Measurements from ENCODE around the gene XAGE3. TPM values are rescaled to one million over a fixed set of nuclear protein-coding genes. Genes with fewer than 3 reads are reported as not detected.
"Not testable (repeated sequence)": the region's sequence is repeated elsewhere in the genome, so short reads cannot be mapped to it uniquely, and the experiment has no call there.

XAGE3 gene
- total RNA-seq, 4 donors from 2014 or later, result not detected

GRCh38 chrX:52852110-52852860 lies 15.6 kb downstream of the XAGE3 start:
- H3K9me3 ChIP-seq, result peaks cover 0 to 13% (median 0%) of the 10 kb centered on the region in 4 donors
- no peaks in the 10 kb centered on the region for H3K4me1 ChIP-seq
- no peak for DNase-seq (ENCODE audit: extremely low spot score)
- no peak overlapping the region for H3K27ac ChIP-seq (replicated peaks in 1 of 4)
- peaks cover 0 to 15% (median 0%) of the 10 kb centered on the region in 4 donors for H3K27me3 ChIP-seq
- 67% methylated on average over 9 of the region's 9 CpGs for WGBS
- H3K4me3 ChIP-seq, result no peak overlapping the region
- TF ChIP-seq EP300 (IDR thresholded peaks at IDR 0.05) (no peak), POLR2AphosphoS5 (IDR thresholded peaks at IDR 0.05) (no peak), POLR2A (IDR thresholded peaks at IDR 0.05; ENCODE audit: low read depth) (no peak), CTCF (IDR thresholded peaks at IDR 0.05) (no peak)
- intact Hi-C loops (cut with DNase I), result no loop called here
- no peaks in the 10 kb centered on the region for H3K36me3 ChIP-seq

- DNase-seq (ENCODE audit: extremely low spot score); H3K36me3 ChIP-seq; H3K4me3 ChIP-seq; H3K27ac ChIP-seq (replicated peaks in 1 of 4); H3K9me3 ChIP-seq; H3K4me1 ChIP-seq; H3K27me3 ChIP-seq; intact Hi-C loops (cut with DNase I): not testable (repeated sequence)
- WGBS, result 65% methylated on average over 3 of the region's 3 CpGs
Measured at GRCh38 chrX:52843619-52844018, 24.3 kb downstream of the XAGE3 start.

- Histone ChIP-seq H3K27me3 (no peaks in the 10 kb centered on the region), H3K36me3 (no peaks in the 10 kb centered on the region), H3K9me3 (no peaks in the 10 kb centered on the region), H3K4me1 (no peaks in the 10 kb centered on the region), H3K27ac (replicated peaks in 1 of 4) (no peak overlapping the region), H3K4me3 (no peak overlapping the region)
- intact Hi-C loops (cut with DNase I), result no loop called here
- no peak for TF ChIP-seq CTCF (IDR thresholded peaks at IDR 0.05)
- no peak for DNase-seq (ENCODE audit: extremely low spot score)
- WGBS, result 59% methylated on average over 2 of the region's 2 CpGs
Measured at GRCh38 chrX:52839137-52839536, 28.7 kb downstream of the XAGE3 start.

- TF ChIP-seq EP300 (IDR thresholded peaks at IDR 0.05) (no peak), POLR2AphosphoS5 (IDR thresholded peaks at IDR 0.05) (no peak), POLR2A (IDR thresholded peaks at IDR 0.05; ENCODE audit: low read depth) (no peak), CTCF (IDR thresholded peaks at IDR 0.05) (no peak)
- Histone ChIP-seq H3K27ac (replicated peaks in 1 of 4) (no peak overlapping the region), H3K4me3 (no peak overlapping the region), H3K4me1 (no peaks in the 10 kb centered on the region), H3K9me3 (no peaks in the 10 kb centered on the region), H3K27me3 (no peaks in the 10 kb centered on the region), H3K36me3 (no peaks in the 10 kb centered on the region)
- 64% methylated on average over 3 of the region's 3 CpGs for WGBS
- DNase-seq (ENCODE audit: extremely low spot score), result no peak
- intact Hi-C loops (cut with DNase I), result no loop called here
Measured at GRCh38 chrX:52830551-52830950, 37.3 kb downstream of the XAGE3 start.

- DNase-seq (ENCODE audit: extremely low spot score), result no peak
- no peaks in the 10 kb centered on the region for H3K9me3 ChIP-seq
- H3K27me3 ChIP-seq, result no peaks in the 10 kb centered on the region
- H3K36me3 ChIP-seq, result no peaks in the 10 kb centered on the region
- intact Hi-C loops (cut with DNase I), result no loop called here
- WGBS, result 65% methylated on average over 2 of the region's 2 CpGs
- H3K4me1 ChIP-seq, result no peaks in the 10 kb centered on the region
- TF ChIP-seq POLR2AphosphoS5 (IDR thresholded peaks at IDR 0.05) (no peak), EP300 (IDR thresholded peaks at IDR 0.05) (no peak), POLR2A (IDR thresholded peaks at IDR 0.05; ENCODE audit: low read depth) (no peak), CTCF (IDR thresholded peaks at IDR 0.05) (no peak)
- no peak overlapping the region for H3K27ac ChIP-seq (replicated peaks in 1 of 4)
- H3K4me3 ChIP-seq, result no peak overlapping the region
Measured at GRCh38 chrX:52824608-52825007, 43.3 kb downstream of the XAGE3 start.

Measured in esophagus muscularis mucosa (tissue), 4 donors.